Esophagus muscularis mucosa (tissue), 4 donors: ENCODE results near the gene CENPT. TPM values are rescaled to one million over a fixed set of nuclear protein-coding genes. Genes with fewer than 3 reads are reported as not detected.

Experiments used
- DNase-seq: peaks from one replicate; pipeline ENCODE4 v3.0.0-alpha.2; 2017; ENCODE audit errors: extremely low spot score
- H3K27ac ChIP-seq, 4 donors: fragments of 200-600 bp; sonication (generic); replicated peaks in 1 of 4; 1 replicate in 3 of 4; 2 replicates in 1 of 4; pipeline ENCODE4 v1.5.1; 2016 to 2019; ENCODE audit warnings: mild to moderate bottlenecking in 1 of 4
- H3K27me3 ChIP-seq, 4 donors: fragments of 200-600 bp; sonication (generic); one replicate each; pipeline versions ENCODE4 v1.5.1 to v1.6.0; 2016 to 2019
- H3K36me3 ChIP-seq, 4 donors: fragments of 200-600 bp; sonication (generic); one replicate each; pipeline ENCODE4 v1.5.1; 2016 to 2019
- H3K4me1 ChIP-seq, 4 donors: fragments of 200-600 bp; sonication (generic); one replicate each; pipeline ENCODE4 v1.5.1; 2016 to 2019
- H3K4me3 ChIP-seq, 4 donors: fragments of 200-600 bp; sonication (generic); 1 replicate in 2 of 4; 2 replicates in 2 of 4; pipeline ENCODE4 v1.5.1; 2016 to 2019; ENCODE audit warnings: mild to moderate bottlenecking in 4 of 4, moderate library complexity in 1 of 4
- H3K9me3 ChIP-seq, 4 donors: fragments of 200-600 bp; sonication (generic); 1 replicate in 3 of 4; 2 replicates in 1 of 4; pipeline ENCODE4 v1.5.1; 2016 to 2019
- EP300 ChIP-seq: sonication (generic); formaldehyde crosslinking; IDR thresholded peaks from one replicate; pipeline ENCODE4 v1.6.1; 2017; ENCODE audit warnings: antibody characterized with exemption
- POLR2A ChIP-seq: fragments of 450-650 bp; IDR thresholded peaks from one replicate; pipeline ENCODE4 v1.6.1; 2017; ENCODE audit warnings: antibody characterized with exemption, moderate library complexity, mild to moderate bottlenecking, low read depth
- POLR2AphosphoS5 ChIP-seq, 2 donors: sonication (generic); formaldehyde crosslinking; IDR thresholded peaks; one replicate each; pipeline ENCODE4 v1.6.1; 2017; ENCODE audit warnings: antibody characterized with exemption in 2 of 2
- WGBS: methylation state at CpG from one replicate; pipeline ENCODE4 v1.1.5; 2018; 5-methylcytosine and 5-hydroxymethylcytosine counted together
- intact Hi-C: fragments of 100-400 bp; cut with DNase I; formaldehyde crosslinking; loops from one replicate; pipeline ENCODE4 v1.15.1; 2023
- small RNA-seq, 3 donors: library from RNA; depleted of rRNA; stranded (forward); fragments of <200 nt; gene quantifications; one replicate each; pipeline ENCODE3, GENCODE V24; 2016
- total RNA-seq, 4 donors: library from RNA; depleted of rRNA; stranded (reverse); fragments of >200 nt; gene quantifications; one replicate each; pipeline versions ENCODE4 v1.1.0 to v1.2.1, GENCODE V29; 2016
- TF ChIP-seq, protein P1 (sequence below), 3 experiments: fragments of 200-600 bp in 2 of 3; fragments of 450-650 bp in 1 of 3; sonication (generic) in 2 of 3; IDR thresholded peaks; one replicate each; pipeline ENCODE4 v1.5.1; 2017 to 2019; ENCODE audit warnings: antibody characterized with exemption in 3 of 3, mild to moderate bottlenecking in 2 of 3, moderate library complexity in 1 of 3

CENPT gene
- total RNA-seq, 4 donors from 2014 or later, result 30.3 to 50.7 (median 33.2) TPM

DNA sequence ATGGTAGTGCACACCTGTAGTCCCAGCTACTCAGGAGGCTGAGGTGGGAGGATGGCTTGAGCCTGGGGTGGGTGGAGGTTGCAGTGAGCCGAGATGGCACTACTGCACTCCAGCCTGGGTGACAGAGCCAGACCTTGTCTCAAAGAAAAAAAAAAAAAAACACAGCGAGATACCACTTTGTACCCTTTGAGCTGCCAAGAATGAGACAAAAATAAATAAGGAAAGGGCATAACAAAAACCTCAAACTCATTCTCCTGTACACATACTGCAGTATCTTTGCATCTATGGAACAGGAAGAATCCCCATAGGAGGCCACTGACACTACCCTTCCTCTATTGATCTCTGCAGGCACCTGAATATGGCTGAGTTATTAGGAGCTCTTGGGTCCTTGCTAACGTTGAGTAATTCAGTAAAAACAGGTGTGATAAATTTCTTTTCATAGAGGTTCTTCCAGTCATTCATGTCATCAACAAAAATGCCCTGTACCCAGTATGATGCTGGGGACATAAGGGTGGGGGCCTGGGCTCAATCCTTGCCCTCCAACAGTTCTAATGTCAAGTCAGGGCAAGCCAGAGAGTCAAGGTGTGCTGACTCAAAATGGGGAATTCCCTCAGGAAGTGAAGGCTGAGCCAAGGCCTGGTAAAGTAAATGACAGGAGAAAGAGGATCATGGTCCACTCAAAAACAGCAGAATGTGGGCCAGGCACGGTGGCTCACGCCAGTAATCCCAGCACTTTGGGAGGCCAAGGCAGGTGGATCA is 68.1 kb downstream of the CENPT start:
- TF ChIP-seq EP300 (no peak), POLR2A (no peak), POLR2AphosphoS5 (IDR thresholded peaks at IDR 0.05) (no peak)
- TF ChIP-seq, protein P1, sequence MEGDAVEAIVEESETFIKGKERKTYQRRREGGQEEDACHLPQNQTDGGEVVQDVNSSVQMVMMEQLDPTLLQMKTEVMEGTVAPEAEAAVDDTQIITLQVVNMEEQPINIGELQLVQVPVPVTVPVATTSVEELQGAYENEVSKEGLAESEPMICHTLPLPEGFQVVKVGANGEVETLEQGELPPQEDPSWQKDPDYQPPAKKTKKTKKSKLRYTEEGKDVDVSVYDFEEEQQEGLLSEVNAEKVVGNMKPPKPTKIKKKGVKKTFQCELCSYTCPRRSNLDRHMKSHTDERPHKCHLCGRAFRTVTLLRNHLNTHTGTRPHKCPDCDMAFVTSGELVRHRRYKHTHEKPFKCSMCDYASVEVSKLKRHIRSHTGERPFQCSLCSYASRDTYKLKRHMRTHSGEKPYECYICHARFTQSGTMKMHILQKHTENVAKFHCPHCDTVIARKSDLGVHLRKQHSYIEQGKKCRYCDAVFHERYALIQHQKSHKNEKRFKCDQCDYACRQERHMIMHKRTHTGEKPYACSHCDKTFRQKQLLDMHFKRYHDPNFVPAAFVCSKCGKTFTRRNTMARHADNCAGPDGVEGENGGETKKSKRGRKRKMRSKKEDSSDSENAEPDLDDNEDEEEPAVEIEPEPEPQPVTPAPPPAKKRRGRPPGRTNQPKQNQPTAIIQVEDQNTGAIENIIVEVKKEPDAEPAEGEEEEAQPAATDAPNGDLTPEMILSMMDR (IDR thresholded peaks at IDR 0.05), result no peak
- Histone ChIP-seq H3K27ac (no peak overlapping the region), H3K9me3 (no peaks in the 10 kb centered on the region), H3K4me1 (peaks cover under 1 to 11% (median 2%) of the 10 kb centered on the region in 4 donors), H3K27me3 (no peaks in the 10 kb centered on the region), H3K36me3 (no peaks in the 10 kb centered on the region), H3K4me3 (no peak overlapping the region)
- WGBS, result 87% methylated on average over 5 of the region's 5 CpGs
- intact Hi-C loops, result no loop called here
- DNase-seq, result no peak

Small RNAs within 50 kb of the gene (small RNA-seq; reads per million reads assigned to genes)
- 0 reads per million in 3 donors for gene AC040162.2
- gene NRN1L, result 0 reads per million in 3 donors

Other genes starting within 250 kb of the CENPT start
- gene CARMIL2, start 202.5 kb downstream of the CENPT start, total RNA-seq, result 1 to 10 TPM in 1 of 4 donors, under 1 TPM in 3; 0.52 to 1.2 (median 0.76) TPM
- 10 to 100 TPM; 22.0 to 31.6 (median 29.3) TPM for gene ACD, start 187.4 kb downstream of the CENPT start, total RNA-seq
- gene PARD6A, start 186.7 kb downstream of the CENPT start, total RNA-seq, result 10 to 100 TPM; 11.3 to 22.8 (median 16.0) TPM
- 10 to 100 TPM; 24.5 to 47.3 (median 35.6) TPM for gene ENKD1, start 180.9 kb downstream of the CENPT start, total RNA-seq
- gene C16orf86, start 180.9 kb downstream of the CENPT start, total RNA-seq, result 10 to 100 TPM in 2 of 4 donors, 1 to 10 TPM in 2; 5.1 to 15.6 (median 9.1) TPM
- 10 to 100 TPM in 3 of 4 donors, 1 to 10 TPM in 1; 9.1 to 24.2 (median 20.8) TPM for gene GFOD2, start 128.4 kb downstream of the CENPT start, total RNA-seq
- gene RANBP10, start 41.1 kb downstream of the CENPT start, total RNA-seq, result 10 to 100 TPM in 2 of 4 donors, 1 to 10 TPM in 2; 5.8 to 12.2 (median 8.6) TPM
- 1 to 10 TPM in 3 of 4 donors, under 1 TPM in 1; 0.83 to 2.2 (median 1.1) TPM for gene TSNAXIP1, start 40.8 kb downstream of the CENPT start, total RNA-seq
- gene THAP11, start 5.4 kb downstream of the CENPT start, total RNA-seq, result 100 to 1,000 TPM in 1 of 4 donors, 10 to 100 TPM in 3; 60.2 to 101 (median 78.3) TPM
- gene NUTF2, start 760 bp downstream of the CENPT start, total RNA-seq, result 100 to 1,000 TPM; 101 to 246 (median 174) TPM
- 10 to 100 TPM; 49.9 to 70.9 (median 52.0) TPM for gene EDC4, start 25.4 kb upstream of the CENPT start, total RNA-seq
- gene NRN1L, start 37.2 kb upstream of the CENPT start, total RNA-seq, result 1 to 10 TPM in 1 of 4 donors, under 1 TPM in 1, not detected in 2; 0.99 to 1.7 TPM
- 10 to 100 TPM; 16.1 to 35.4 (median 26.4) TPM for gene PSKH1, start 45.6 kb upstream of the CENPT start, total RNA-seq
- gene CTRL, start 84.2 kb upstream of the CENPT start, total RNA-seq, result 1 to 10 TPM in 1 of 4 donors, under 1 TPM in 2, not detected in 1; 0.80 to 1.1 (median 0.99) TPM
- gene PSMB10, start 89.2 kb upstream of the CENPT start, total RNA-seq, result 10 to 100 TPM; 17.2 to 51.6 (median 36.1) TPM
- gene LCAT, start 96.4 kb upstream of the CENPT start, total RNA-seq, result 10 to 100 TPM; 13.9 to 43.1 (median 22.0) TPM
- gene SLC12A4, start 120.9 kb upstream of the CENPT start, total RNA-seq, result 100 to 1,000 TPM in 1 of 4 donors, 10 to 100 TPM in 3; 65.8 to 142 (median 81.3) TPM
- gene DPEP3, start 132.8 kb upstream of the CENPT start, total RNA-seq, result under 1 TPM in 1 of 4 donors, not detected in 3; 0.17 TPM
- 1 to 10 TPM; 1.4 to 5.5 (median 3.7) TPM for gene DPEP2, start 151.8 kb upstream of the CENPT start, total RNA-seq
- gene DPEP2NB, start 168.2 kb upstream of the CENPT start, total RNA-seq, result not detected
- gene DDX28, start 175.5 kb upstream of the CENPT start, total RNA-seq, result 10 to 100 TPM in 1 of 4 donors, 1 to 10 TPM in 3; 5.0 to 10.1 (median 8.4) TPM
- gene DUS2, start 175.6 kb upstream of the CENPT start, total RNA-seq, result 10 to 100 TPM in 1 of 4 donors, 1 to 10 TPM in 3; 8.4 to 12.5 (median 9.7) TPM
- 10 to 100 TPM; 44.6 to 56.8 (median 50.8) TPM for gene NFATC3, start 237.7 kb upstream of the CENPT start, total RNA-seq